Right kidney (tissue), 1 donor: ENCODE measurements around the gene THSD4.

Experiments
- DNase-seq: peaks from one replicate; pipeline ENCODE4 v3.0.0-alpha.2; 2016

THSD4 gene

GRCh38 chr15:71456362-71456761 is 341.1 kb downstream of the THSD4 start:
- no peak for DNase-seq

DNA sequence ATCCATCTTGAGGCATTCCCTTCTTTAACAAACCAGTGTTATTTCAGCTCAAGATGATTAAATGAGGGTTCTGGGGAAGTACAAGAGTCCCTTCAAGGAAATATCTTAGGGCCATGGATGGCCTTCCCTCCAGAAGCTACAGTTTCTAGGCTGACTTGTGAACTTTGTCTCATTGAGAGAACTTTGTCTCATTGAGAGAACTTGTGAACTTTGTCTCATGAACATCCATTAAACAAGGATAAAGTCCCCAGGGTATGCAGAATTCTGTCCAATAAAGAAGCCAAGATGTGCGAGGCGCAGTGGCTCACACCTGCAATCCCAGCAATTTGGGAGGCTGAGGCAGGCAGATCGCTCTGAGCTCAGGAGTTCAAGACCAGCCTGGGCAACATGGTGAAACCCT is 341.5 kb downstream of the THSD4 start:
- no peak for DNase-seq

- DNase-seq: no peak
Measured at GRCh38 chr15:71458089-71458660, 342.9 kb downstream of the THSD4 start.

DNA sequence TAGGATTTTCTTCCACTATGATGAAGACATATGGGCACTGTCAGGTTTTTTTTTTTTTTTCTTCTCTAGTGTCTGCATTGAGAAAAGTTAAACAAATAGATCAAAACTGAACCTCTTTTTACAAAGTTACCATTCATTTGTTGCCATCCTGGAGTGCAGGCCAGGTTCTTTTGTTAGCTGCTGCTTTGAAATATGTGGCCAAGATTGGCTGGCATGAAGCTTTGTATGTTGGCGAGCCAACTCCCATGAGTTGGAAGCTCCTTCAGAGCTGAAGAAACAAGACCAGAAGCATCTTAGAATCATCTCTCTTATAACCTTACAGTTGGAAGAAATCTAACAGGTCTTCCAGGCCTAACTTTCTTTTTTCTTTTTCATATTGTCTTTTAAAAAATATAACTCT is 346.5 kb downstream of the THSD4 start:
- DNase-seq: no peak

- DNase-seq: no peak
Measured at GRCh38 chr15:71462638-71463037, 347.4 kb downstream of the THSD4 start.

- DNase-seq: no peak
Measured at GRCh38 chr15:71463156-71463665, 347.9 kb downstream of the THSD4 start.

- no peak for DNase-seq
Measured at GRCh38 chr15:71465131-71465955, 350.1 kb downstream of the THSD4 start.

- no peak for DNase-seq
Measured at GRCh38 chr15:71468715-71469114, 353.4 kb downstream of the THSD4 start.

GRCh38 chr15:71469413-71469812 is 354.1 kb downstream of the THSD4 start:
- DNase-seq: no peak

- DNase-seq: no peak
Measured at GRCh38 chr15:71471347-71471746, 356.1 kb downstream of the THSD4 start.

DNA sequence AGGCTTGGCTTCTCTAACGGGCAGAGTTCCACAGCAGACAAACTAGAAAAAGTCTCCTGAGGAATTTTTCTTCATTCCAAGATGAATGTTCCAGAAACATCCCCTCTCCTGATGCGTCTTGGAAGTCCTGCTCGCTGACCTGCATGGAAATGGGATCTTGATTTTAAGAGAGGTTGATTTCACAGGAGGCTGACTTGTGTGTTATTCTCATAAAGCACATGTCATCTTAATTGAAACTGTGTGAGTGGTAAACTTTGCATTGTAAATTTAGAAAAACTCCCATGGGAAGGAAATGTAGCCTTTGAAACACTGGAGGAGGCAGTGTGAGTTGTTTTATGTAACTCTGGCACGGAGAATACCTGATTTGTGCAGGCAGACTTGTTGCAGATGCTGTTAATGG is 357.3 kb downstream of the THSD4 start:
- no peak for DNase-seq

DNA sequence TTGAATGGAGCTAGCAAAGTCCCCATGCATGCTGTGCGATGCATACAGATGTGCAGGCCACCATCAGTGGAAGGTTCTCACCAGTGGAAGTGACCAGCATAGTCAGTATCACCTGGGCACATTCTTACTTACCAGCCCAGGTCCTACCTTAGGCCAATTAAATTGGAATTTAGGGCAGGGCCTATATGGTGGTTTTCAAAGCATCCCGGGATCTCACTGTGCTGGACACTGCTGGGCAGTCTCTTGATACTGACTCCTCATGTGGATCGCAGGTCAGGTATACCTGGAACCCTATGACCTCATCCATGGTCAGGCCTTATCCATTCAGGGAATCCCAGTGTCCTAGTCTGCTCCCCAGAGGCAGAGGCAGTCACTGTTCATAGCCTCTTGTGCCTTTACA is 358.5 kb downstream of the THSD4 start:
- no peak for DNase-seq

GRCh38 chr15:71476823-71477222 is 361.6 kb downstream of the THSD4 start:
- DNase-seq: no peak

- DNase-seq: no peak
Measured at GRCh38 chr15:71480556-71480955, 365.3 kb downstream of the THSD4 start.

- no peak for DNase-seq
Measured at GRCh38 chr15:71484080-71484479, 368.8 kb downstream of the THSD4 start.

DNA sequence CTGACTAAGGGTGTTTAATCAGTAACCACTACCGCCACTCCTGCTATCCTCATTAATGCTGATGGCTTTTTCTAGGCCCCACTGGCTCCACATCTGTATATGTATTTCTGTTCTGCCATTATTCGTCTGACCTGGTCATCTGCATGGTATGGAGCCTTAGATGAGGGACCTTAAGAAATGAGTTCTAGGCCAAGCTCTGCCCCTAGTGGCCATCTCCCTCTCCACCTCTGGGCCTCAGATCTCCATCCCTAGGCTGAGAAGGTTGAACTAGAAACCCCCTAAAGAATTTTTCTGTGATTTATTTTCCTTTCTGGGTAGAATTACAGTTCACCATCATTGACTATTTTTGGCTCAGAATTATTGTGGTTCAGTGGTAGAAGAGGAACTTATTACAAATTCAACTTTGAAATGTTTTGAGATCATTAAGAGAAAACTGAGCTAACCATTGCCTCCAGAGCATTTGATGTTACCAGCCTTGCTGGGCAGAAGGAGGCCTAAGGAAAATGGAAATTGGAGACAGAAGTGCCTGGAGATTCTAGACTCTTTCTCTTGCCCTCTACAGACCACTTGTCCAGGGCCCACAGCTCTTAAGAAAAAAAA is 369.9 kb downstream of the THSD4 start:
- no peak for DNase-seq

GRCh38 chr15:71489570-71489969 is 374.3 kb downstream of the THSD4 start:
- DNase-seq: no peak

- DNase-seq: no peak
Measured at GRCh38 chr15:71493526-71493925, 378.3 kb downstream of the THSD4 start.

GRCh38 chr15:71494563-71495397 is 379.5 kb downstream of the THSD4 start:
- no peak for DNase-seq

- no peak for DNase-seq
Measured at GRCh38 chr15:71495398-71495780, 380.1 kb downstream of the THSD4 start.

- DNase-seq: no peak
Measured at GRCh38 chr15:71496336-71496955, 381.2 kb downstream of the THSD4 start.
